ENCODE measurements around the gene BRS3. TPM values are rescaled to one million over a fixed set of nuclear protein-coding genes. Genes with fewer than 3 reads are reported as not detected.
"Not testable (repeated sequence)": the region's sequence is repeated elsewhere in the genome, so short reads cannot be mapped to it uniquely, and the experiment has no call there.

The BRS3 gene
- polyA plus RNA-seq (2013, experiment 1 of 2) = not detected
- not detected for polyA plus RNA-seq (2013, experiment 2 of 2)

DNA sequence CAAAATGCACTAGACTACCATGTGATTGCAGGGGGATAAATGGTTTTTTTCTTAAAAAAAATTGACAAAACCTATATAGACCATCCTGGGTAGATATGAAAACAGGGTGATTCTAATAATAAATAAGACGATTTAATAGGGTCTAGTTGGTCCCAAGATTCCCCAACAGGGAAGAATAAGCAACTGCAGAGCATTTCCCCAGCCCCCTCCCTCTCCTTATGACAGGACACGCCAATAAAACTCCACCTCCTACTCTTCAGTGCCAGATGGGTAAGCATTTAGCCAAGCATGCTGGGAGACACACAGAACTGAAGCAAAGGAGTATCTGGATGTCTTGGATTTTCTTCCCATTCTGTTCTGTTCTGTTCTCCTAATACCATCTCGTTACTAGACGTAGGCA, at the start of gene BRS3:
TSS of gene BRS3 (plus strand) at position 301 of the 400 bp plus-strand sequence. CDS start 168 bp downstream, outside the sequence.
- H2BK12ac ChIP-seq (ENCODE audit: low read length) = no peak within 1 kb of the TSS
- no peaks in the 10 kb centered on the region for H3K36me3 ChIP-seq (replicated peaks in 1 of 2; ENCODE audit: control insufficient read depth in 2 of 2, insufficient read depth in 2 of 2, low read length in 2 of 2)
- H3K4ac ChIP-seq (ENCODE audit: low read length) = no peak within 1 kb of the TSS
- peaks cover 0 to 29% (median 0%) of the 10 kb centered on the region in 3 experiments for H3K27me3 ChIP-seq (ENCODE audit: control insufficient read depth in 3 of 3, insufficient read depth in 3 of 3, low read depth in 1 of 3, low read length in 3 of 3)
- no peak within 1 kb of the TSS for H2BK5ac ChIP-seq (ENCODE audit: low read length)
- no peak within 1 kb of the TSS for H2BK120ac ChIP-seq (ENCODE audit: low read depth, low read length)
- DNase-seq (ENCODE audit: low spot score) = no peak
- no peak within 1 kb of the TSS for H3K23ac ChIP-seq (ENCODE audit: low read depth, low read length, poor library complexity)
- no peak within 1 kb of the TSS for H2AFZ ChIP-seq (ENCODE audit: low read length)
- H3K27ac ChIP-seq (replicated peaks; ENCODE audit: low read length) = no peak within 1 kb of the TSS
- no CpG with 5 or more reads among the region's 4 CpGs for WGBS, 2 donors (ENCODE audit: extremely low coverage in 2 of 2, insufficient read length in 2 of 2, insufficient replicate concordance in 1 of 2)
- H3K9me3 ChIP-seq (replicated peaks in 1 of 2; ENCODE audit: control insufficient read depth in 2 of 2, insufficient read depth in 1 of 2, low read depth in 1 of 2, low read length in 2 of 2) = no peaks in the 10 kb centered on the region
- no peaks in the 10 kb centered on the region for H3K79me1 ChIP-seq (ENCODE audit: low read depth, low read length)
- H2BK15ac ChIP-seq (ENCODE audit: low read length) = no peak within 1 kb of the TSS
- H3K9ac ChIP-seq (ENCODE audit: low read depth, low read length, poor library complexity) = no peak within 1 kb of the TSS
- no peak within 1 kb of the TSS for H2AK5ac ChIP-seq (ENCODE audit: low read depth, low read length)
- H3K14ac ChIP-seq (ENCODE audit: low read length) = no peak within 1 kb of the TSS
- H4K91ac ChIP-seq (ENCODE audit: low read depth, low read length, poor library complexity) = no peak within 1 kb of the TSS
- no peak within 1 kb of the TSS for H3K4me3 ChIP-seq (ENCODE audit: low read length in 2 of 2)
- H3K18ac ChIP-seq (ENCODE audit: low read length) = no peak within 1 kb of the TSS
- no peak within 1 kb of the TSS for H3K4me2 ChIP-seq (ENCODE audit: insufficient read depth, low read length, poor library complexity, severe bottlenecking)
- H4K8ac ChIP-seq (ENCODE audit: low read depth, low read length) = no peak within 1 kb of the TSS
- H3K4me1 ChIP-seq (ENCODE audit: control insufficient read depth in 2 of 2, insufficient read depth in 1 of 2, low read depth in 1 of 2, low read length in 2 of 2) = no peaks in the 10 kb centered on the region

DNA sequence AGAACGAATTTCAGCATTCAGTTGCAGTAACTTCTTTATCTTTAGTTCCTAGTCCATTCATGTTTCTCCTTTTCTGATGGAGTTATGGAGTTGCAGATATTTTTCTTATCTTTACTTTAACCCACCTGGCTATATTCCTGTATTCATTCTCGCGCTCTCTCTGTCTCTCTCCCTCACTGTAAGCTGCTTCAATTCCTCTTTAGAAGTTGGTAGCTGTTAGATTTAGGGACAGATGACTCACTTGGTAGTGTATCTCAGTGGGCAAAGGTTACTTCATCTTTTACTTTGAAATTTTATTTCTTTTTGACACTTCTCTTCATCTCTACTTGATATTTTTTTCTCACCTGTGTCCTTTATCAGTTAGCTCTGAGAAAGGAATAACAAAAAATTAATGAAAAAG, 49.6 kb upstream of the BRS3 start:
- WGBS, 2 donors (ENCODE audit: extremely low coverage in 2 of 2, insufficient read length in 2 of 2, insufficient replicate concordance in 1 of 2) = no CpG with 5 or more reads among the region's 3 CpGs
- no peak overlapping the region for H2AK5ac ChIP-seq (ENCODE audit: low read depth, low read length)
- H3K79me1 ChIP-seq (ENCODE audit: low read depth, low read length) = no peaks in the 10 kb centered on the region
- H4K8ac ChIP-seq (ENCODE audit: low read depth, low read length) = no peak overlapping the region
- no peaks in the 10 kb centered on the region for H3K9me3 ChIP-seq (replicated peaks in 1 of 2; ENCODE audit: control insufficient read depth in 2 of 2, insufficient read depth in 1 of 2, low read depth in 1 of 2, low read length in 2 of 2)
- no peak overlapping the region for H2BK12ac ChIP-seq (ENCODE audit: low read length)
- no peak overlapping the region for H2AFZ ChIP-seq (ENCODE audit: low read length)
- H2BK120ac ChIP-seq (ENCODE audit: low read depth, low read length) = no peak overlapping the region
- H3K18ac ChIP-seq (ENCODE audit: low read length) = no peak overlapping the region
- DNase-seq (ENCODE audit: low spot score) = no peak
- H3K9ac ChIP-seq (ENCODE audit: low read depth, low read length, poor library complexity) = no peak overlapping the region
- H2BK15ac ChIP-seq (ENCODE audit: low read length) = no peak overlapping the region
- H4K91ac ChIP-seq (ENCODE audit: low read depth, low read length, poor library complexity) = no peak overlapping the region
- no peak overlapping the region for H2BK5ac ChIP-seq (ENCODE audit: low read length)
- H3K4me3 ChIP-seq (ENCODE audit: low read length in 2 of 2) = no peak overlapping the region
- no peak overlapping the region for H3K27ac ChIP-seq (replicated peaks; ENCODE audit: low read length)
- H3K4me1 ChIP-seq (ENCODE audit: control insufficient read depth in 2 of 2, insufficient read depth in 1 of 2, low read depth in 1 of 2, low read length in 2 of 2) = no peaks in the 10 kb centered on the region
- no peak overlapping the region for H3K23ac ChIP-seq (ENCODE audit: low read depth, low read length, poor library complexity)
- no peak overlapping the region for H3K4me2 ChIP-seq (ENCODE audit: insufficient read depth, low read length, poor library complexity, severe bottlenecking)
- no peaks in the 10 kb centered on the region for H3K36me3 ChIP-seq (replicated peaks in 1 of 2; ENCODE audit: control insufficient read depth in 2 of 2, insufficient read depth in 2 of 2, low read length in 2 of 2)
- peaks cover 0 to 5% (median 0%) of the 10 kb centered on the region in 3 experiments for H3K27me3 ChIP-seq (ENCODE audit: control insufficient read depth in 3 of 3, insufficient read depth in 3 of 3, low read depth in 1 of 3, low read length in 3 of 3)
- no peak overlapping the region for H3K4ac ChIP-seq (ENCODE audit: low read length)
- no peak overlapping the region for H3K14ac ChIP-seq (ENCODE audit: low read length)

DNA sequence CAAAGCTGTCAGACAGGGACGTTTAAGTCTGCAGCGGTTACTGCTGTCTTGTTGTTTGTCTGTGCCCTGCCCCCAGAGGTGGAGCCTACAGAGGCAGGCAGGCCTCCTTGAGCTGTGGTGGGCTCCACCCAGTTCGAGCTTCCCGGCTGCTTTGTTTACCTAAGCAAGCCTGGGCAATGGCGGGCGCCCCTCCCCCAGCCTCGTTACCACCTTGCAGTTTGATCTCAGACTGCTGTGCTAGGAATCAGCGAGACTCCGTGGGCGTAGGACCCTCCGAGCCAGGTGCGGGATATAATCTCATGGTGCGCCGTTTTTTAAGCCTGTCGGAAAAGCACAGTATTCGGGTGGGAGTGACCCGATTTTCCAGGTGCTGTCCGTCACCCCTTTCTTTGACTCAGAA, 42.1 kb upstream of the BRS3 start:
- not testable (repeated sequence) for H2BK120ac ChIP-seq (ENCODE audit: low read depth, low read length); H2AK5ac ChIP-seq (ENCODE audit: low read depth, low read length); H3K4me2 ChIP-seq (ENCODE audit: insufficient read depth, low read length, poor library complexity, severe bottlenecking); H2BK5ac ChIP-seq (ENCODE audit: low read length); DNase-seq (ENCODE audit: low spot score); H2BK12ac ChIP-seq (ENCODE audit: low read length); H3K27ac ChIP-seq (replicated peaks; ENCODE audit: low read length); H3K79me1 ChIP-seq (ENCODE audit: low read depth, low read length); H3K4me3 ChIP-seq (ENCODE audit: low read length in 2 of 2); H3K4ac ChIP-seq (ENCODE audit: low read length); H3K9ac ChIP-seq (ENCODE audit: low read depth, low read length, poor library complexity); H2BK15ac ChIP-seq (ENCODE audit: low read length); H3K4me1 ChIP-seq (ENCODE audit: control insufficient read depth in 2 of 2, insufficient read depth in 1 of 2, low read depth in 1 of 2, low read length in 2 of 2); H2AFZ ChIP-seq (ENCODE audit: low read length); H3K14ac ChIP-seq (ENCODE audit: low read length); H4K8ac ChIP-seq (ENCODE audit: low read depth, low read length); H3K27me3 ChIP-seq (ENCODE audit: control insufficient read depth in 3 of 3, insufficient read depth in 3 of 3, low read depth in 1 of 3, low read length in 3 of 3); H3K23ac ChIP-seq (ENCODE audit: low read depth, low read length, poor library complexity); H4K91ac ChIP-seq (ENCODE audit: low read depth, low read length, poor library complexity); H3K18ac ChIP-seq (ENCODE audit: low read length); H3K36me3 ChIP-seq (replicated peaks in 1 of 2; ENCODE audit: control insufficient read depth in 2 of 2, insufficient read depth in 2 of 2, low read length in 2 of 2); H3K9me3 ChIP-seq (replicated peaks in 1 of 2; ENCODE audit: control insufficient read depth in 2 of 2, insufficient read depth in 1 of 2, low read depth in 1 of 2, low read length in 2 of 2)
- WGBS, 2 donors (ENCODE audit: extremely low coverage in 2 of 2, insufficient read length in 2 of 2, insufficient replicate concordance in 1 of 2) = no CpG with 5 or more reads among the region's 18 CpGs

DNA sequence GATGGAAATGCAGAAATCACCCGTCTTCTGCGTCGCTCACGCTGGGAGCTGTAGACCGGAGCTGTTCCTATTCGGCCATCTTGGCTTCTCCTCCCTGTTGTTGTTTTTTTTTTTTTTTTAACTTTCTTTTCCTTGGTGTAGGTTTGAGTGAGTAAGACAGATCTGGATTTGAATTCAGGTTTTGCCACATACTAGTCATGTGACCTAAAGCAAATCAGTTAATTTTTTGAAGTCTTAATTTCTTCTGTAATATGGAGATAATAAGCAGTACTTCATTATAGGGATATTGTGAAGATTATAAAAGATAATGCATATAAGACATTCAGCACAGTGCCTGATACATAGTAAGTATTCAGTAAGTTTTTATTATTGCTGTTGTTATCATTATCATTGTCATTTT, 41.5 kb upstream of the BRS3 start:
- Histone ChIP-seq H2BK5ac (ENCODE audit: low read length) (no peak overlapping the region), H3K18ac (ENCODE audit: low read length) (no peak overlapping the region), H3K4ac (ENCODE audit: low read length) (no peak overlapping the region), H3K36me3 (replicated peaks in 1 of 2; ENCODE audit: control insufficient read depth in 2 of 2, insufficient read depth in 2 of 2, low read length in 2 of 2) (no peaks in the 10 kb centered on the region), H4K8ac (ENCODE audit: low read depth, low read length) (no peak overlapping the region), H3K27me3 (ENCODE audit: control insufficient read depth in 3 of 3, insufficient read depth in 3 of 3, low read depth in 1 of 3, low read length in 3 of 3) (no peaks in the 10 kb centered on the region), H2BK15ac (ENCODE audit: low read length) (no peak overlapping the region), H3K79me1 (ENCODE audit: low read depth, low read length) (no peaks in the 10 kb centered on the region), H2AK5ac (ENCODE audit: low read depth, low read length) (no peak overlapping the region), H2AFZ (ENCODE audit: low read length) (no peak overlapping the region), H2BK12ac (ENCODE audit: low read length) (no peak overlapping the region), H3K4me1 (ENCODE audit: control insufficient read depth in 2 of 2, insufficient read depth in 1 of 2, low read depth in 1 of 2, low read length in 2 of 2) (no peaks in the 10 kb centered on the region), H3K4me2 (ENCODE audit: insufficient read depth, low read length, poor library complexity, severe bottlenecking) (no peak overlapping the region), H3K23ac (ENCODE audit: low read depth, low read length, poor library complexity) (no peak overlapping the region), H3K9ac (ENCODE audit: low read depth, low read length, poor library complexity) (no peak overlapping the region), H3K14ac (ENCODE audit: low read length) (no peak overlapping the region), H3K9me3 (replicated peaks in 1 of 2; ENCODE audit: control insufficient read depth in 2 of 2, insufficient read depth in 1 of 2, low read depth in 1 of 2, low read length in 2 of 2) (no peaks in the 10 kb centered on the region), H3K27ac (replicated peaks; ENCODE audit: low read length) (no peak overlapping the region), H2BK120ac (ENCODE audit: low read depth, low read length) (no peak overlapping the region), H4K91ac (ENCODE audit: low read depth, low read length, poor library complexity) (no peak overlapping the region), H3K4me3 (ENCODE audit: low read length in 2 of 2) (no peak overlapping the region)
- DNase-seq (ENCODE audit: low spot score) = no peak
- WGBS, 2 donors (ENCODE audit: extremely low coverage in 2 of 2, insufficient read length in 2 of 2, insufficient replicate concordance in 1 of 2) = no CpG with 5 or more reads among the region's 6 CpGs
